ENCODE data around the gene MRGPRD. TPM values are rescaled to one million over a fixed set of nuclear protein-coding genes. Genes with fewer than 3 reads are reported as not detected.

MRGPRD gene, protein sequence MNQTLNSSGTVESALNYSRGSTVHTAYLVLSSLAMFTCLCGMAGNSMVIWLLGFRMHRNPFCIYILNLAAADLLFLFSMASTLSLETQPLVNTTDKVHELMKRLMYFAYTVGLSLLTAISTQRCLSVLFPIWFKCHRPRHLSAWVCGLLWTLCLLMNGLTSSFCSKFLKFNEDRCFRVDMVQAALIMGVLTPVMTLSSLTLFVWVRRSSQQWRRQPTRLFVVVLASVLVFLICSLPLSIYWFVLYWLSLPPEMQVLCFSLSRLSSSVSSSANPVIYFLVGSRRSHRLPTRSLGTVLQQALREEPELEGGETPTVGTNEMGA
- not detected for total RNA-seq

DNA sequence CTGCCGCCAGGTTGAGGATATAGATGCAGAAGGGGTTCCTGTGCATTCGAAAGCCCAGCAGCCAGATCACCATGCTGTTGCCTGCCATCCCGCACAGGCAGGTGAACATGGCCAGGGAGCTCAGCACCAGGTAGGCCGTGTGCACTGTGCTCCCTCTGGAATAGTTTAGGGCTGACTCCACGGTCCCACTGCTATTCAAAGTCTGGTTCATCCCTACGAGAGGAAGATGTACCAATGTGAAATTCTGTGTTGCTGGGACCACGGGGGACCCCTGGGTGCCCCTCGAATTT lies at the start of gene MRGPRD:
Gene MRGPRD (minus strand): TSS at position 211 of the 290 bp plus-strand sequence. CDS start 0 bp downstream, at position 211.
- intact Hi-C loops (cut with micrococcal nuclease): no loop called here
- TF ChIP-seq, protein P1, sequence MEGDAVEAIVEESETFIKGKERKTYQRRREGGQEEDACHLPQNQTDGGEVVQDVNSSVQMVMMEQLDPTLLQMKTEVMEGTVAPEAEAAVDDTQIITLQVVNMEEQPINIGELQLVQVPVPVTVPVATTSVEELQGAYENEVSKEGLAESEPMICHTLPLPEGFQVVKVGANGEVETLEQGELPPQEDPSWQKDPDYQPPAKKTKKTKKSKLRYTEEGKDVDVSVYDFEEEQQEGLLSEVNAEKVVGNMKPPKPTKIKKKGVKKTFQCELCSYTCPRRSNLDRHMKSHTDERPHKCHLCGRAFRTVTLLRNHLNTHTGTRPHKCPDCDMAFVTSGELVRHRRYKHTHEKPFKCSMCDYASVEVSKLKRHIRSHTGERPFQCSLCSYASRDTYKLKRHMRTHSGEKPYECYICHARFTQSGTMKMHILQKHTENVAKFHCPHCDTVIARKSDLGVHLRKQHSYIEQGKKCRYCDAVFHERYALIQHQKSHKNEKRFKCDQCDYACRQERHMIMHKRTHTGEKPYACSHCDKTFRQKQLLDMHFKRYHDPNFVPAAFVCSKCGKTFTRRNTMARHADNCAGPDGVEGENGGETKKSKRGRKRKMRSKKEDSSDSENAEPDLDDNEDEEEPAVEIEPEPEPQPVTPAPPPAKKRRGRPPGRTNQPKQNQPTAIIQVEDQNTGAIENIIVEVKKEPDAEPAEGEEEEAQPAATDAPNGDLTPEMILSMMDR (IDR thresholded peaks at IDR 0.05): no peak
- Mint-ChIP-seq H3K27me3 (peaks cover 4% of the 10 kb centered on the region), H3K4me1 (ENCODE audit: low read depth) (no peaks in the 10 kb centered on the region), H3K36me3 (ENCODE audit: low read depth) (no peaks in the 10 kb centered on the region), H3K4me3 (no peak within 1 kb of the TSS), H3K9me3 (no peaks in the 10 kb centered on the region), H3K27ac (no peak within 1 kb of the TSS)
- CTCF ChIA-PET: no interaction called here
- DNase-seq: no peak
- POLR2A ChIA-PET: no interaction called here
- no peak for ATAC-seq

DNA sequence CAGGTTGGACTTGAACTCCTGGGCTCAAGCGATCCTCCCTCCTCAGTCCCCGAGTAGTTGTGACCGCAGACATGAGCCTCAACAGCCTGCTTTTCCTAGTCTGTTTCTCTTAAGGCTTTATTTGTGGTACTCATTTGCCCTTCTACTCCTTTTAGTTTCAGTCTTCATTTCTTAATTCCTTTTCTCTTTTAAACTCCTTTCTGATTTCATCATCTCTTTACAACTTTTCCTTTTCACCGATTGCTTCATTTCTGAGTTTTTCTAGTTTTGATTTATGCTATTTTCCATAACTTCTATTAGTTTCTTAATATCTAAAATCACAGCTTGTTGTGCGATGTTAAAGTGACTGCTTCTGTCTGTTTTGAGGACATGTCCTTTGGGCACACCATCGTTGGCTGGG lies 49.5 kb upstream of the MRGPRD start:
- Mint-ChIP-seq H3K27me3 (no peaks in the 10 kb centered on the region), H3K4me3 (no peak overlapping the region), H3K9me3 (no peaks in the 10 kb centered on the region), H3K36me3 (ENCODE audit: low read depth) (no peaks in the 10 kb centered on the region), H3K4me1 (ENCODE audit: low read depth) (no peaks in the 10 kb centered on the region), H3K27ac (no peak overlapping the region)
- ATAC-seq (no peak), DNase-seq (no peak)
- ChIA-PET POLR2A (interaction anchor here (1.8 kb wide), 1 partner anchor 10 kb away, joined by 4 read pairs; no protein-coding TSS in a partner anchor), CTCF (no interaction called here)
- intact Hi-C loops (cut with micrococcal nuclease): no loop called here
- TF ChIP-seq, protein P1 (IDR thresholded peaks at IDR 0.05): no peak

DNA sequence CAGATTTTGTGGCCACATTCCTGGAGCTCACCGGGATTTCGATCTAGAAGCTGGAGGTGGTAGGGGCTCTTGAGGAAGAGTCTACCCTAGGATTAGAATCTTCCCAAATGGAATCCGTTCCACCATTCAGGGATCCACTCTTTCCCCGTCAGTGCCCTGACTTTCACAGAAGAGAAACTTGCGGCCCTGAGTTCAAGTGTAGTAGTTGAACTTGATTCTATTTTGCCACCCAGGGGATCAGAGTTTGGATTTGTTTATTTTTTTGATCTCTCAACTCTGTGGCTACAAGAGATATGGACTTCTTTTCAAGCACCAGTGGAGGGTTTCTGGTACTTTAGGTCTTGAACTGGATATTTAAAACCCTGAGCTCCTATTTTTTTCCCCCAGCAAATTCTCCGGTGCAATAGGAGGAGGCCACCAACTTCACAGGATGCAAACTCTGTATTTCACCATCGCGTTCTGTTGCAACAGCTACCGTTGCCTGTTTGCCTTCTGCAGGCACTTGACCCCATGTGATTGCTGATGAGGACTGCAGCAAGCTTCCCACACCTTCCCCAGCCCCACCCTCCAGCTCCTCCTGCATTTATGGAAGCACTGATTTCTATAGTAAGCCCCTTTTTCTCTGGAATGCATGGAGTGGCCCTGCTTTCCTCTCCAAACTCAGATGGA lies 47.1 kb upstream of the MRGPRD start:
- no peak for ATAC-seq
- no peak for DNase-seq
- no peaks in the 10 kb centered on the region for H3K9me3 Mint-ChIP-seq
- ChIA-PET POLR2A (no interaction called here), CTCF (no interaction called here)
- no peaks in the 10 kb centered on the region for H3K4me1 Mint-ChIP-seq (ENCODE audit: low read depth)
- H3K4me3 Mint-ChIP-seq: no peak overlapping the region
- no peaks in the 10 kb centered on the region for H3K27me3 Mint-ChIP-seq
- intact Hi-C loops (cut with micrococcal nuclease): no loop called here
- H3K36me3 Mint-ChIP-seq (ENCODE audit: low read depth): no peaks in the 10 kb centered on the region
- no peak overlapping the region for H3K27ac Mint-ChIP-seq
- TF ChIP-seq, protein P1 (IDR thresholded peaks at IDR 0.05): no peak

DNA sequence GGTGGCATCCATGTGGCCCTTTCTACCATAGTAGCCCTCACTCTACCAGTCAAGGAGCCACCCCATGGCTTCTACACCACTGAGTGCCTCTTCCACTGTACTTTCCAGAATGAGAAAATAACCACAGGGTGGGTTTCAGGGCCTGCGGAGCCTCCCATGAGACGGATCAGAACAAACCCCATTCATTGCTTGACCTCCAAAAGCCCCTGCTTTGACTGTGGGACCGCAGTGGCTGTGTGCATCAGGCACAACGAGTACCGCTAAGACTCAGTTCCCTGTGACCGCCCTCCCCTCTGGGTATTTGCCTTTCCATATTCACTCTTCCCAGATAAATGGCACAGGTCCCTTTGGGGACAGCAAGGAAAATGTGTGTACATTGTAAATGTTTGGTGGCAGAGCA lies 43.7 kb upstream of the MRGPRD start:
- TF ChIP-seq, protein P1 (IDR thresholded peaks at IDR 0.05): no peak
- intact Hi-C loops (cut with micrococcal nuclease): no loop called here
- ChIA-PET POLR2A (no interaction called here), CTCF (no interaction called here)
- no peaks in the 10 kb centered on the region for H3K36me3 Mint-ChIP-seq (ENCODE audit: low read depth)
- peaks cover 2% of the 10 kb centered on the region for H3K27me3 Mint-ChIP-seq
- ATAC-seq: no peak
- H3K4me3 Mint-ChIP-seq: no peak overlapping the region
- no peaks in the 10 kb centered on the region for H3K4me1 Mint-ChIP-seq (ENCODE audit: low read depth)
- DNase-seq: no peak
- no peak overlapping the region for H3K27ac Mint-ChIP-seq
- no peaks in the 10 kb centered on the region for H3K9me3 Mint-ChIP-seq

DNA sequence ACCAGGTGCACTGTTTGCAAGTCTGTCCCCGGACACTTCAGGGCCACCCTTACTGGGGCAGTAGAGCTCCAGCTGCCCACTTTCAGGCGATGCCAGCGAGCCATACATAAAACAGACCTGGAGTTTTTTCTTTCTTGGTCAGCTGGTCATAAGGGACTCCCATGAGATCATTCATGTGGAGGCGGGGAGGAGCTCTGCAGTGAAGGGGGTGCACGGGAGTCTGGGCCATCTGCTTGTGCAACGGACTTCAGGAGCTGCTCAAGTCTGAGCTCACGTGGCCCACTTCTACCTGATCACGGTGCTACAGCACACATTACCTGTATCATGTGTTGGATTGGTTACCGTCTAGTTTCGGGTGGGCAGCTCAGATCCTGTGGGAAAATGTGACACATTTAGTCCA lies 41.5 kb upstream of the MRGPRD start:
- POLR2A ChIA-PET: no interaction called here
- CTCF ChIA-PET: no interaction called here
- Mint-ChIP-seq H3K27ac (no peak overlapping the region), H3K36me3 (ENCODE audit: low read depth) (no peaks in the 10 kb centered on the region), H3K9me3 (no peaks in the 10 kb centered on the region), H3K27me3 (peaks cover 2% of the 10 kb centered on the region), H3K4me3 (no peak overlapping the region), H3K4me1 (ENCODE audit: low read depth) (no peaks in the 10 kb centered on the region)
- ATAC-seq (no peak), DNase-seq (no peak)
- TF ChIP-seq, protein P1 (IDR thresholded peaks at IDR 0.05): no peak
- intact Hi-C loops (cut with micrococcal nuclease): no loop called here

Measured in activated CD8-positive, alpha-beta T cell treated with anti-CD3 and anti-CD28 coated beads for 36 hours (primary cell).